Stimulated activated naive CD4-positive, alpha-beta T cell treated with Interleukin-2 at 50 U/mL for 16 hours (primary cell): ENCODE results near the gene RAB36.

Source experiments
- DNase-seq: peaks from one replicate; lab custom pipeline; 2025; lab: John Stamatoyannopoulos, UW

The RAB36 gene

GRCh38 chr22:23158516-23159290 lies 13.4 kb downstream of the RAB36 start:
- no peak for DNase-seq

DNA sequence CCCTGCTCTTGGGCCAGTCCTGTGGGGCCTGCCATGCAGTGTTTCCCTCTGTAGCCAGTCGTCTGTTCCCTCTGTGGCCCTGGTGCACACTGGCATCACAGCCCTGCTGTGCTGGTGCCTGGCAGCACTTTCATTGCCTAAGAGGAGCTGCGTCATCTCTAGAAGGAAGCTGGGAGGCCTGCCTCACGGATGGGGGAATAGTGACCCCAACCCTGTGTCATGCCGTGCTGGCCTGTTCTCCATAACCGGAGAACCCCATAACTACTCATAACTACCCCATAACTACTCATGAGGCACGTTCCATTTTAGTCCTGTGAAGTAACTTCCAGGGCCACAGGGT lies 14.0 kb downstream of the RAB36 start:
- no peak for DNase-seq

GRCh38 chr22:23161029-23161428 lies 15.8 kb downstream of the RAB36 start:
- DNase-seq: no peak

GRCh38 chr22:23161574-23161973 lies 16.3 kb downstream of the RAB36 start:
- no peak for DNase-seq

DNA sequence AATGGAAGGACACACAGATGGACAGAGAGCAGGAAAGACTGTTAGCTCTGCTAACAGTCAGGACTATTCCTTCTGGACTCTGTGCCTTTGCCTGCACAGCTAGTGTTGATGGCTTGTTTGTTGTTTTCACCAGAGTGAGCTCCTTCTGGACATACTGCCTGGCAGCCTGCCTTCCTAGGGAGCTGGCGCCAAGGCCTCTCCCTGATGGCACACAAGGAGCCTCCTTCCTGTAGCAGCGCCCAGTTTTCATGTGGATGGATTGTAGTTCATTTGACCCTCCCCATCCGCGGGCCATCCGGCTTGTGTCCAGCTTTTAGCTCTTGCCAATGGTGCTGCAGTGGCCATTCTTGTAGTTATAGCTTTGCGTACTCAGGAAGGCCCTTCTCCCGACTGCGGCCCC lies 18.4 kb downstream of the RAB36 start:
- DNase-seq: no peak

DNA sequence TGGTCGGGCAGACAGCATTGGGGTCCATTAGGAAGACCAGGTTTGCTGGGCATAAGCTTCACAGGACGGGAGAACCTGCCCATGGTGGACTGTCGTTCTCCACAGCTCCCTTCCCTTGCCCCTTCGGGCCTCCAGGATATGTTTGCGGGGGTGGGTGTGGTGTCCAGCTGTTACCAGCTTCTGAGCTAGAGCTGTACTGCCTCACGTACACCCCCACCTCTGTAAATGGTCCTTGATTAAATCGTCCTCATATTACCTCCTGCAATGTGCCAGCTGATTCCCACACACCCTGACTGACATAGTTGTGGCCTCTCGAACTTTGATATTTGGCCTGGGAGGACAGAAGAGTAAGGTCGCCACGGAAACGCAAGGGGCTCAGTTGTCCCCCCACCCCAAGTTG lies 18.8 kb downstream of the RAB36 start:
- no peak for DNase-seq

DNA sequence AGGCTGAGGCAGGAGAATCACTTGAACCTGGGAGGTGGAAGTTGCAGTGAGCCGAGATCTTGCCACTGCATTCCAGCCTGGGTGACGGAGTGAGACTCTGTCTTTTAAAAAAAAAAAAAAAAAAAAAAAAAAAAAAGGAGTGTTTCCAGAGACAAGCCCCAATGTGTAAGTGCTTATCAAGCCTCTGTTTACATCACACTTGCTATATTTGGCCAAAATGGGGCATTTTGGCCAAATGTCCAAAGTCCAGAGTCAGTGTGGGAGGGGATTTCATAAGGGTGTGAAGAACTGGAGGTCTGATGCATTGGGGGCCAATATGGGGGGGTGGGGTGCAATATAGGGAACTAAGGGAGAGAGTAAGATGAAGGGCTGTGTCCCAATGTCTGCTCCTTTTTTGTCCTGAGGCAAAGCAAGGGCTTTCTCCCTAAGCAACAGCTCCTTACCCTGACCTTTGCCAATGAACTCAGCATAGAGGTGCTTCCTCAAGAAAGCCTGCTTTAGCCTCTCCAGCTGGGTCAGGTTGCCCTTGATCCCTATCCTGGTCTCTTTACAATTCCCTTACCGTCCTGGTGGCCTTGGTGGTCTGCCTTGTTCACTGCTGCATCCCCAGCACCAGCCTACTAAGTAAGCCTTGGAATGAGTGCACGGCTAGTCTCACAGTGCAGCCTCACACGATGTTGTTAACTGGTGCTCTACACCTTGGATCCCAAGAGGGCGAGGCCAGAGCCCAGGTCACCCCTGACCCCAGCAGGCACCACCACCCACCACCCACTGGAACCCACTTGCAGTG lies 21.0 kb downstream of the RAB36 start:
- DNase-seq: no peak

GRCh38 chr22:23166841-23167616 lies 21.8 kb downstream of the RAB36 start:
- no peak for DNase-seq

- no peak for DNase-seq
These were observed 23.2 kb downstream of the RAB36 start for GRCh38 chr22:23168391-23169042.

- no peak for DNase-seq
These were observed 23.7 kb downstream of the RAB36 start for GRCh38 chr22:23169043-23169406.

GRCh38 chr22:23175817-23176644 lies 30.8 kb downstream of the RAB36 start:
- DNase-seq: no peak

DNA sequence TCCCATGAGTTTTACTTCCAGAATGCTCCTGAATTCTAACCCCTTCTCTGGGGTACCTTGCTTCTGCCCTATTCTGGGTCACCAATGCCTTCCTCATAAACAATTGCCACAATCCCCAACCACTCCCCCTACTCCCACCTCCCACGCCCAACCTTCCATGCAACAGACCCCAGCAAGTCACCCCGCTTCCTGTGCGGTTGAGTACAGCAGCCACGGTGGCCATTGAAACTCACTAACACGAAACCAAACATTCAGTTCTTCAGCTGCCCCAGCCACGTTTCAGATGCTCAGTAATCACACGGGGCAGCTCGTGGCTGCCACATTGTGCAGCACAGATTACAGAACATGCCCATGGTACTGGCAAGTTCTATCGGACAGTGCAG lies 31.4 kb downstream of the RAB36 start:
- no peak for DNase-seq

DNA sequence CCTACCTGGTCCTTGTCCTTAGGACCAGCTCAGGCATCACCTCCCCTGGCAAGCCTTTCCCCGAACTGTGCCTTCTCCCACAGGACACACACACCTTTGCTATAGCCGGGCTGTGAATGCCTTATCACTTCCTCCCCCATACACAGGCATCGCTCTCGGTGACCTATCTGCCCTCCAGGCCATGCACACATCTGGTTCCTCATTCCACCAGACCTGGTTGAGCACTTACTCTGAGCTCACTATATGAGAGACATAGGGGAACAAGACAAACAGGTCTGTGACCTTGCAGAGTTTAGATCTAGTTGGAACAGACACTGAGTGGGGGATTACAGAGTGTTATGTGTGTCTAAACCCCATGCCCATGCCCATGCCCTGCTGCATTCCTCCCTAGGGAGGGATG lies 31.9 kb downstream of the RAB36 start:
- no peak for DNase-seq

DNA sequence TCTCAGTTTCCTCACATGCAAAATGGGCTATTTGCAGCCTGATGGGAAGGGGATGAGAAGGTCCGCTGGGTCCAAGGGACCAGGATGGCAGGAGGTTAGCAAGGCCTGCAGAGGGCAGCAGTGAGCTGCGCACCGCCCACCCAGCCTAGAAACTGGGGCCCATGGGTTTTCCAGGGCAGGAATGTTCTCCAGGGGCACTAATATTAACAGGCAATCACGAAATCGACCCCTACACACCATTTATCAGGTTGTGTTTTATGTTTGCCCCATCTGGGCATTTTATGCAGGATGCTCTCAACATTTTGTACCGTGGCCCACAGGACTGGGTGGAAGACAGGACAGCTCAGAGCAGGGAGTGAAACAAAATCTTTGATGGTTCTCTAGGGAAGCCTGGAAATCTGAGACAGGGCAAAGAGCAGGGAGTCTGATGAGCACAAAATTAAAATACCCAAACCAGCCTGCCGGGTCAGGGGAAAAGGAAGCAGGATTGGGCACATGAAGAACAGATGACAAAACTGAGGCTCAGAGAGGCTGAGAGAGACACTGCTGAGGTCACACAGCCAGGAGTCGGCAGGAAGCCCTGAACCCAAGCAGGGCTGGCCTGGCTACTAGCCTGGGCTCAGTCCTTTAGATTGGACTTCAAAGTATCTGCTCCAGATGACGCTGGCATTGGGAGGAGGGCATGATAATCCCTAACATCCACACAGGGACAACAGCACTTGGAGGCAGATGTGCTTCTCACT lies 33.4 kb downstream of the RAB36 start:
- DNase-seq: peak; percentile 48

GRCh38 chr22:23179381-23180299 lies 34.4 kb downstream of the RAB36 start:
- peak; percentile 15 for DNase-seq

- DNase-seq: peak; percentile 55
These were observed 35.1 kb downstream of the RAB36 start, which contains the start of gene BCR for GRCh38 chr22:23180301-23180892. BCR (plus strand) TSS chr22:23180509; CDS start chr22:23180961, 452 bp downstream.

GRCh38 chr22:23180893-23181720 lies 35.8 kb downstream of the RAB36 start:
- peak; percentile 27 for DNase-seq

DNA sequence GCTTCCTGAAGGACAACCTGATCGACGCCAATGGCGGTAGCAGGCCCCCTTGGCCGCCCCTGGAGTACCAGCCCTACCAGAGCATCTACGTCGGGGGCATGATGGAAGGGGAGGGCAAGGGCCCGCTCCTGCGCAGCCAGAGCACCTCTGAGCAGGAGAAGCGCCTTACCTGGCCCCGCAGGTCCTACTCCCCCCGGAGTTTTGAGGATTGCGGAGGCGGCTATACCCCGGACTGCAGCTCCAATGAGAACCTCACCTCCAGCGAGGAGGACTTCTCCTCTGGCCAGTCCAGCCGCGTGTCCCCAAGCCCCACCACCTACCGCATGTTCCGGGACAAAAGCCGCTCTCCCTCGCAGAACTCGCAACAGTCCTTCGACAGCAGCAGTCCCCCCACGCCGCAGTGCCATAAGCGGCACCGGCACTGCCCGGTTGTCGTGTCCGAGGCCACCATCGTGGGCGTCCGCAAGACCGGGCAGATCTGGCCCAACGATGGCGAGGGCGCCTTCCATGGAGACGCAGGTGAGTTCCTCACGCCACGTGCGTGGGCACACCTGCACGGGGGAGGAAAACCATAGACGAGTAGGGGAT lies 36.5 kb downstream of the RAB36 start:
- DNase-seq: no peak
